Testis (tissue), 3 donors: ENCODE measurements around the gene LYST. TPM values are rescaled to one million over a fixed set of nuclear protein-coding genes. Genes with fewer than 3 reads are reported as not detected.

Experiments used
- DNase-seq: peaks from one replicate; pipeline ENCODE4 v3.0.0-alpha.2; 2019
- H3K27ac ChIP-seq, 2 donors: fragments of 200-600 bp; sonication (generic); one replicate each; pipeline ENCODE4 v1.5.1; 2019
- H3K27me3 ChIP-seq: fragments of 200-600 bp; sonication (generic); one replicate; pipeline ENCODE4 v1.5.1; 2019
- H3K36me3 ChIP-seq: fragments of 200-600 bp; sonication (generic); one replicate; pipeline ENCODE4 v1.5.1; 2017; ENCODE audit warnings: low read depth; ENCODE audit errors: missing control alignments
- H3K4me1 ChIP-seq: fragments of 200-600 bp; sonication (generic); one replicate; pipeline ENCODE4 v1.5.1; 2019
- H3K4me3 ChIP-seq, 2 donors: fragments of 200-600 bp; sonication (generic); one replicate each; pipeline ENCODE4 v1.5.1; 2017 to 2019
- H3K9me3 ChIP-seq: fragments of 200-600 bp; sonication (generic); one replicate; pipeline ENCODE4 v1.5.1; 2017
- CTCF ChIP-seq, 3 experiments: fragments of 450-650 bp in 2 of 3; fragments of 200-600 bp in 1 of 3; sonication (generic) in 1 of 3; IDR thresholded peaks; one replicate each; pipeline ENCODE4 v1.5.1; 2016 to 2019; ENCODE audit warnings: antibody characterized with exemption in 3 of 3, mild to moderate bottlenecking in 2 of 3, moderate library complexity in 1 of 3
- POLR2A ChIP-seq: fragments of 450-650 bp; IDR thresholded peaks from one replicate; pipeline ENCODE4 v1.6.1; 2017; ENCODE audit warnings: antibody characterized with exemption, mild to moderate bottlenecking, moderate library complexity
- WGBS, 2 donors: methylation state at CpG; one replicate each; pipeline ENCODE4 v1.1.5; 2018; 5-methylcytosine and 5-hydroxymethylcytosine counted together
- intact Hi-C: fragments of 100-400 bp; cut with DNase I; formaldehyde crosslinking; loops from one replicate; pipeline ENCODE4 v1.15.1; 2023; ENCODE audit warnings: low total_unique reads
- polyA plus RNA-seq: library from polyadenylated mRNA; stranded (reverse); fragments of 350-450 nt; fragmentation: Illumina TruSeq; extraction: RNeasy Lipid Tissue Mini Kit (QIAGEN cat#74804); gene quantifications from one replicate; pipeline ENCODE4 v1.2.3, GENCODE V29; 2014; ENCODE audit warnings: low read depth, low replicate concordance; ENCODE audit not compliant: insufficient read depth
- total RNA-seq, 2 donors: library from RNA; depleted of rRNA; stranded (reverse); fragments of >200 nt; gene quantifications; one replicate each; pipeline ENCODE4 v1.2.3, GENCODE V29; 2016

Gene LYST
- total and polyA plus RNA-seq, 3 donors from 2014 or later: 22.9 to 69.1 (median 60.9) TPM

GRCh38 chr1:235652364-235652763, 214.3 kb downstream of the LYST start:
- Histone ChIP-seq H3K27ac (no peak overlapping the region), H3K4me3 (no peak overlapping the region), H3K27me3 (no peaks in the 10 kb centered on the region), H3K4me1 (peaks cover 9% of the 10 kb centered on the region), H3K36me3 (no peaks in the 10 kb centered on the region), H3K9me3 (no peaks in the 10 kb centered on the region)
- no peak for DNase-seq
- TF ChIP-seq POLR2A (no peak), CTCF (IDR thresholded peaks at IDR 0.05) (no peak)
- 84 to 85% methylated on average over 11 of the region's 11 CpGs for WGBS, 2 donors
- intact Hi-C loops: no loop called here

GRCh38 chr1:235651170-235651806, 215.4 kb downstream of the LYST start:
- TF ChIP-seq POLR2A: no peak
- TF ChIP-seq CTCF (IDR thresholded peaks at IDR 0.05): no peak
- Histone ChIP-seq H3K9me3 (no peaks in the 10 kb centered on the region), H3K36me3 (no peaks in the 10 kb centered on the region), H3K4me3 (peak overlapping the region; percentile 41 to 60), H3K27me3 (no peaks in the 10 kb centered on the region), H3K27ac (no peak overlapping the region), H3K4me1 (peaks cover 9% of the 10 kb centered on the region)
- whole genome bisulfite sequencing, 2 donors: 27 to 32% methylated on average over 10 of the region's 10 CpGs
- intact Hi-C loops: no loop called here
- DNase-seq: no peak

- intact Hi-C loops: no loop called here
- H3K4me3 ChIP-seq: peak overlapping the region; percentile 41 to 60
- WGBS, 2 donors: 3% methylated on average over 47 to 70 of the region's 71 CpGs
- DNase-seq: no peak
- H3K27me3 ChIP-seq: no peaks in the 10 kb centered on the region
- no peaks in the 10 kb centered on the region for H3K9me3 ChIP-seq
- peaks cover 9% of the 10 kb centered on the region for H3K4me1 ChIP-seq
- H3K27ac ChIP-seq: no peak overlapping the region
- TF ChIP-seq CTCF (IDR thresholded peaks at IDR 0.05) (no peak), POLR2A (no peak)
- no peaks in the 10 kb centered on the region for H3K36me3 ChIP-seq
Observed at GRCh38 chr1:235650341-235651169, 216.2 kb downstream of the LYST start.

- no peak within 1 kb of the TSS for H3K27ac ChIP-seq
- peaks cover 9% of the 10 kb centered on the region for H3K4me1 ChIP-seq
- TF ChIP-seq CTCF (IDR thresholded peaks at IDR 0.05) (no peak), POLR2A (no peak)
- no peaks in the 10 kb centered on the region for H3K9me3 ChIP-seq
- H3K36me3 ChIP-seq: no peaks in the 10 kb centered on the region
- DNase-seq: no peak
- 0% methylated on average over 6 to 13 of the region's 111 CpGs for WGBS, 2 donors
- no peaks in the 10 kb centered on the region for H3K27me3 ChIP-seq
- H3K4me3 ChIP-seq: peak within 1 kb of the TSS; percentile 41 to 60
- intact Hi-C loops: no loop called here
Observed at GRCh38 chr1:235649368-235650163, 217.1 kb downstream of the LYST start, which contains the start of gene GNG4. Gene GNG4, minus strand, starts transcription at chr1:235649784. Its CDS starts 65,946 bp downstream, at chr1:235583838.
